Measurements from ENCODE around the gene CNTN5.
A peak's percentile ranks its signal among the peaks of the same experiment; 100 is the strongest.
"Not testable (repeated sequence)": the region's sequence is repeated elsewhere in the genome, so short reads cannot be mapped to it uniquely, and the experiment has no call there.

CNTN5 gene

GRCh38 chr11:100220801-100221200, 1200.1 kb downstream of the CNTN5 start:
- DNase-seq (ENCODE audit: low read depth): no peak

GRCh38 chr11:100221791-100222190, 1201.0 kb downstream of the CNTN5 start:
- DNase-seq (ENCODE audit: low read depth): no peak

- no peak for DNase-seq (ENCODE audit: low read depth)
Measured at GRCh38 chr11:100224541-100225034, 1203.8 kb downstream of the CNTN5 start.

- DNase-seq (ENCODE audit: low read depth): no peak
Measured at GRCh38 chr11:100229086-100229485, 1208.3 kb downstream of the CNTN5 start.

GRCh38 chr11:100232006-100232405, 1211.3 kb downstream of the CNTN5 start:
- no peak for DNase-seq (ENCODE audit: low read depth)

GRCh38 chr11:100235085-100235484, 1214.3 kb downstream of the CNTN5 start:
- DNase-seq (ENCODE audit: low read depth): no peak

GRCh38 chr11:100240025-100240539, 1219.3 kb downstream of the CNTN5 start:
- no peak for DNase-seq (ENCODE audit: low read depth)

GRCh38 chr11:100247704-100248103, 1227.0 kb downstream of the CNTN5 start:
- no peak for DNase-seq (ENCODE audit: low read depth)

GRCh38 chr11:100257238-100257803, 1236.6 kb downstream of the CNTN5 start:
- DNase-seq (ENCODE audit: low read depth): not testable (repeated sequence)

- no peak for DNase-seq (ENCODE audit: low read depth)
Measured at GRCh38 chr11:100269516-100269915, 1248.8 kb downstream of the CNTN5 start.

GRCh38 chr11:100273066-100273815, 1252.5 kb downstream of the CNTN5 start:
- no peak for DNase-seq (ENCODE audit: low read depth)

- not testable (repeated sequence) for DNase-seq (ENCODE audit: low read depth)
Measured at GRCh38 chr11:100274466-100274865, 1253.7 kb downstream of the CNTN5 start.

- DNase-seq (ENCODE audit: low read depth): no peak
Measured at GRCh38 chr11:100294748-100295147, 1274.0 kb downstream of the CNTN5 start.

- DNase-seq (ENCODE audit: low read depth): no peak
Measured at GRCh38 chr11:100296051-100296679, 1275.4 kb downstream of the CNTN5 start.

- DNase-seq (ENCODE audit: low read depth): no peak
Measured at GRCh38 chr11:100297516-100297915, 1276.8 kb downstream of the CNTN5 start.

- no peak for DNase-seq (ENCODE audit: low read depth)
Measured at GRCh38 chr11:100302824-100303223, 1282.1 kb downstream of the CNTN5 start.

GRCh38 chr11:100303897-100304296, 1283.1 kb downstream of the CNTN5 start:
- DNase-seq (ENCODE audit: low read depth): no peak

GRCh38 chr11:100308202-100308601, 1287.5 kb downstream of the CNTN5 start:
- no peak for DNase-seq (ENCODE audit: low read depth)

GRCh38 chr11:100315946-100316345, 1295.2 kb downstream of the CNTN5 start:
- no peak for DNase-seq (ENCODE audit: low read depth)

GRCh38 chr11:100316952-100317351, 1296.2 kb downstream of the CNTN5 start:
- no peak for DNase-seq (ENCODE audit: low read depth)

- no peak for DNase-seq (ENCODE audit: low read depth)
Measured at GRCh38 chr11:100319691-100320090, 1298.9 kb downstream of the CNTN5 start.

- peak; percentile 50 for DNase-seq (ENCODE audit: low read depth)
Measured at GRCh38 chr11:100328626-100329340, 1308.0 kb downstream of the CNTN5 start.

Data from HS-5 (cell line).